IPS-NIHi11 (cell line): ENCODE measurements around the gene LRRC28.

ENCODE experiments used
- DNase-seq: peaks from one replicate; pipeline ENCODE4 v3.0.0; 2012; ENCODE audit warnings: mixed read lengths, low spot score

LRRC28 gene

DNA sequence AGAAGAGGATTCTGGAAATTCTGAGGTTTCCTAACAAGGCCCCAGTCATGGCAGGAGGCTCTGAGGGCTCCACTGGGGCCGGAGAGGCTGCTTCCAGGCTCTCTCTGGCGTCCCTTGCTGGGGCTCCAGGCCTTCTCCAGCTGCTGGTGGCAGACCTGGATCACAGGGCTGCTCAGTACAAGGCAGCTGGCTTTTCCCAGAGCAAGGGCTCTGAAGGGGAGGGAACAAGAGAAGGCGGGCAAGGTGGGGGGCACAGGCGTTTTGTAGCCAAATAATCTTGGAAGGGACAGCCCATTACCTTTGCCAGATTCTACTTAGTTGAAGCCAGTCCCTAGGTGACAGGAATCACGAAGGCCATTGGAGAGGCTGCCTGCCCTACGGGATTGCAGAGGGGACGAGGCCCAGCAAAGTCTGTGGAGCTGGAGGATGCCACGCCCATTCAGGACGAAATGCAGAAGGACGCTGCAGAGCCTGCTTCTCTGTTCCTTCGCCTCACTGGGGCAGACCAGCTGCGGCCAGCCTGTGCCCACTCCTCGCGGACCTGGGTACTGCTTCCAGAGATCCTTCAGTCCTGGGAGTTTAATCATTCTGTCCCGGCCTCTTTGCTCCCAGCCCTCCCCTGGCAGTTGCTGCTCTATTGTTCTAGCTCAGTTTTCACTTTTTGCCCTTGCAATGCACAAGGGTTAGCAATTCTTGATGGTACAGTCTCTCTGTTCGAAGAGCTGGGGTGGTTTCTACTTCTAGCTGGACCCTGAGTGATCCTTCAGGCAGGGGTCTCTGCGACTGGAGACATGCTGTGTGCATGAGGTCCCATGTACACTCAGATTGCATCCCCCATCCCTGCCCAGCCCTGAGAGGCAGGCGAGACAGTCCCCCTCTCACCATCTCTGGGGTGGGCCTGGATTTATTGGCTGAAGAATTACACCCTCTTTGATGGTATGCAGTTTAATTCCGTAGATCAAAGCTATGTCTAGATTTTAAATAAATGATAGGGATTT is 165.2 kb downstream of the LRRC28 start:
- DNase-seq, result peak; percentile 5

GRCh38 chr15:99421172-99421656 is 169.9 kb downstream of the LRRC28 start:
- DNase-seq, result no peak

DNA sequence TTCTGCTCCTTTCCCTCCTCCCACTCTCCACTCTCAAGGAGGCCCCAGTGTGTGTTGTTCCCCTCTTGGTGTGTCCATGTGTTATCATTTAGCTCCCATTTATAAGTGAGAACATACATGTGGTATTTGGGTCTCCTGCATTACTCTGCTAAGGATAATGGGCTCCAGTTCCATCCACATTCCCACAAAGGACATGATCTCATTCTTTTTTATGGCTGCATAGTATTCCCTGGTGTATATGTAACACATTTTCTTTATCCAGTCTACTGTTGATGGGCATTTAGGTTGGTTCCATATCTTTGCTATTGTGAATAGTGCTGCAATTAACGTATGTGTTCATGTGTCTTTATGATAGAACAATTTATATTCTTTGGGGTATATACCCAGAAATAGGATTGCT is 170.5 kb downstream of the LRRC28 start:
- no peak for DNase-seq

- no peak for DNase-seq
Measured at GRCh38 chr15:99423186-99424130, 172.2 kb downstream of the LRRC28 start.

GRCh38 chr15:99424131-99424571 is 172.9 kb downstream of the LRRC28 start:
- DNase-seq, result no peak

- DNase-seq, result no peak
Measured at GRCh38 chr15:99424978-99425656, 173.8 kb downstream of the LRRC28 start.

DNA sequence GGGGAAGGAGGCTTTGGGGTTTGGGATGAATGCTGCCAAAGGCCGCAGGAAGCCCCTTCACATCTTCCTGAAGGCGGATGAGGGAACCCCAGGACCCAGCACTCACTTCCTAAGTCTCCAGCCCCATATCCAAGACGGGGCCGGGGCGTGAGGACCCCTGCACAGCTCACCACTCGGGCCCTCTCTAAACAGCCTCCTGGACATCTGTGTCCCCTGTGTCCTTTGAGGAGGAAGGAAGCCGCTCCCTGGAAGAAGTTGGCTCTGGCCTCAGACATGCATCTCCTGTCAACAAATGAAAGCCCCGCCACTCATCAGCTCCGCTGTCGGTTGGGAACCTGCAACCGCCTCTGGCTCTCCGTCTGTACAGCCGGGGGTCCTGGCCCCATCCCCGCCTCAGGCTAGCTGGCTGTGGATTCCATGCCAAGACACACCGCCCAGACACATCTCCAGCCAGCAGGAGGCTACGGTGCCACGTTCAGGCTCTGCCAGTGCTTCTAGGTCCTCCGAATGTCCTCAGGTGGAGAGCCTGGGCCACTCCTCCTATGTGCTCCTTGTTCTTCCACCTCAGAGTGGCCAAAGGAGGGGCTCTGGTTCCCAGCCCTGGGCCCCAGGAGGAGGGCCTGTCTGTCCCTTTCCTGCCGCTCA is 174.5 kb downstream of the LRRC28 start:
- no peak for DNase-seq

DNA sequence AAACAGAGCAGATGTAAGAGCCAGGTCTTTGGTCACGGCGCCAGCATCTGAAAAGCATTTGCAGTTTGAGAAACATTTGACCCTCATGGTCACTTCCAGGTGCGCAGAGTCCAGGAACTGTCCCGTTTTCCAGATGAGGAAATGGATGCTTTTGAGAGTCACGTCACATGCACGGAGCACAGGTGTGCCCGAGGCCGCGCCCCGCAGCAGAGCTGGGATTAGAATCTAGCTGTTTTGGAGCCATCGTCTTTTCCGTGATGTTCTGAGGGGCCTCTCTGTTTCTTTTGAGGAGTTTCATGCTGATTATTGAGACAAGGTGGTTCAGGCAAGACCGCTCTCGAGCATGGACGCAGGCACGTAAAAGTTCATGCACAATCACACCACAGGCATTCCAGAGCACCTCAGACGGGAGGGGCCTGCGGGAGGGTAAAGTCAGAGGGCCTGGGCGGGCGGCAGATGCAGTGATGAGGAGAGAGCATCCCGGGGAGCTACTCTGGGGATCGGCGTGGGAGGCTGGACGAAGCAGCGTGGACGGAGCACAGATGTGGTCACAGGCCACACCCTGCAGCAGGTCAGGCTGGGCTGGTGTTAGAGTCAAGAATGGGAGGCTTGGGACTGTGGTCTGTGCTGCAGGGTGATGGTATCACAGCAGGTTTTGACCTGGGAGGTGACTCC is 175.3 kb downstream of the LRRC28 start:
- no peak for DNase-seq

DNA sequence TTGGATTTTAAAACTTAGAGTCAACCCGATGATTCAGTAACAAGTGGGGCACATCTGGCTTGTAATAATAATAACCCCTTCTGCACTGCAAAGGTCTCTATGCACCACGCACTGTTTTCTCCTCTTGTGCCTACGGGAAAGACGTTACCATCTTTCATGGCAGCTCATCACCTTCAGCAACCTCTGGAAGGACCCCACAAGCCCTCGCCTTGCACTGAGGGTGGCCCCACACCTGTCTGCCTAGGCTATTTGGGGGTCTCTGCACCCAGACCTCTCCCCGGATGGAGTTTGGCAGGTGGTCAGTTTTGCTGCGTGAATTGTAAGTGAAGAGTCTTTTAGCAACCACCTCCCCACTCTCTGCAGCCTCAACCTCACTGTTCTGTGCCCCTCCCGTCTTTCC is 175.9 kb downstream of the LRRC28 start:
- no peak for DNase-seq

DNA sequence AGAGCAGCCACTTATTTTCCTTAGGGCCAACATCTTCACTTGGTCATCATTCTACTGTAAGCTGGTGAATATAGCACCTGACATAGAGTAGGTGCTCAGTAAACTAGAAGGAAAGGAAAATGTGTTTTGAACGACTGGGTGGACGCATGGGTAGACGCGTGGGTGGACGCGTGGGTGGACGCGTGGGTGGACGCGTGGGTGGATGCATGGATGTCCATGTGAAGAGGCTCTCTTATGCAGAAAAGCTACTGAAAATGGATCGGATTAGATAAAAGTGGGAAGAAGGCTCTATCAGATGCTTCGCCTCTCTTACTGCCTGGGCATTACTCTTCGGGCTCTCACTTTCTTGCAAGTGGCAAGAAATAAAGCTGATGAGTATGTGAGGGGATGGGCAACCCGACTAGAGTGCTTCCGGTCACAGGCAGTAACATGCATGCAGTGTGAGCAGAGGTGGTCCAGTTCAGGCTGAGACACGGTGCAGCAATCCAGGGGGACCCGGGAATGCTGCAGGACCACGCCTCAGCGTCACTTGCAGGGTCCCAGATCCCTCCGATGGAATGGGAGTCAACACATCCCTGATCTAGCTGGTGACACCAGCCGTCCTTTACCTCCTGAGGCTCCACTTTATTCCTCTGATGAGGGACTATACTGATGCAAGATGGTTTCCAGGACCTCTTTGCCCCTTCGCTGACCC is 176.5 kb downstream of the LRRC28 start:
- DNase-seq, result no peak

- DNase-seq, result no peak
Measured at GRCh38 chr15:99429681-99430081, 178.4 kb downstream of the LRRC28 start.

DNA sequence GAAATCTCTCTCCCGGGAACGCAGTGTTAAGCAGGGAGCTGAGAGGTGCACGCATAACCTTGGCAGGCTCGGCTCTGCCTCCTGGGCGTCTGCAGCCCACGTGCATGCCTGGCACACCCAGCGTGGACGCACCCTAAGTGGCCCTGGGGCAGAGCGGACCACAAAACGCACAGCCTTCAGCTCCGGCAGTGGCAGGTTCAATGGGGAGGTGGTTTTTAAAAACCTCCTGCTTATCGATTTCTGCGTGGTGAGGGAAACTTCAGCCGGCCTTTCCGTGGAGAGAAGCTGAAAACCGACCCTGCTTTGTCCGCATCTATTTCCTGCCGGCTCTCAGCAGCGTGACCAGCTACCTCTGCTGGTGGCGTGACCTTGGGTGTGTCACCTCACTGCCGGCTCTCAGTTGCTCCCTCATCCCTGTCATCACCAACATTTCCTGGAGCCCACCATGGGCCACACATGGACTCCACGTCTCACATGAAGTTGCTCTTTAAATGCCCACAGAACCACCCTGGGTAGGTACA is 179.7 kb downstream of the LRRC28 start:
- DNase-seq, result no peak

GRCh38 chr15:99431661-99432091 is 180.4 kb downstream of the LRRC28 start:
- no peak for DNase-seq

- DNase-seq, result no peak
Measured at GRCh38 chr15:99432271-99433025, 181.2 kb downstream of the LRRC28 start.

DNA sequence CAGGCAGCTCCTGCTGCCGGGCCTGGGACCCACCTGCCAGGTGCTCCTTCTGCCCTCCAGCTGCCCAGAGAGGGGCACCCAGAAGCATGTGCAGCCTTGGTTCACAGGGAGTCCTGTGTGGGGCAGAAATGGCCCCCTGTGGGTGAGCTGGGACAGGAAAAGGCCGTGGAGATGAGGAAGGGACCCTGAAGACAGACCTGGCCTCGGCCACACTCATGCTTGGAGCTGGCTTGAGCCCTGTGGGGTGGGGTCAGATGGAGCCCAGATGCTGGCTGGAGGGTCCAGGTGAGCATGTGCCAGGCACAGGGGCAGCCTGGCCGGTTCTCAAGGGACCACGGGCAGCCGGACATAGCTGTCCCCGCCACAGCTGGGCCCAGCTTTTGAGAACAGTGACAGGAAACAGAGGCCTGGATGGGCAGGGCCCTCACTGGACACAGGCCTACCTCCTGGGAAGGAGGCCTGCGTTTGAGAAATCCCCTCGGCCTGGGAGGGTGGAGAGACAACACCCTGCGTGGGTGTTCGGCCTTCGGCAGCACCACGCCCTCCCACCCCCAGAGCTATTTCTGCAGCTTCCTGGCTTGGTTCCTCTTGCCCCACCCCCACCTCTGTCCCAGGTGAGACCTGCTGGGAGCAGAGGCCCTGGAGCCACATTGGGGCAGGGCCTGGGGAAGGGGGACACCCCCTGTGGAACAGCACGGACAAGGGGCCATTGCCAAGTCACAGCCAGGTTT is 181.9 kb downstream of the LRRC28 start:
- DNase-seq, result no peak

DNA sequence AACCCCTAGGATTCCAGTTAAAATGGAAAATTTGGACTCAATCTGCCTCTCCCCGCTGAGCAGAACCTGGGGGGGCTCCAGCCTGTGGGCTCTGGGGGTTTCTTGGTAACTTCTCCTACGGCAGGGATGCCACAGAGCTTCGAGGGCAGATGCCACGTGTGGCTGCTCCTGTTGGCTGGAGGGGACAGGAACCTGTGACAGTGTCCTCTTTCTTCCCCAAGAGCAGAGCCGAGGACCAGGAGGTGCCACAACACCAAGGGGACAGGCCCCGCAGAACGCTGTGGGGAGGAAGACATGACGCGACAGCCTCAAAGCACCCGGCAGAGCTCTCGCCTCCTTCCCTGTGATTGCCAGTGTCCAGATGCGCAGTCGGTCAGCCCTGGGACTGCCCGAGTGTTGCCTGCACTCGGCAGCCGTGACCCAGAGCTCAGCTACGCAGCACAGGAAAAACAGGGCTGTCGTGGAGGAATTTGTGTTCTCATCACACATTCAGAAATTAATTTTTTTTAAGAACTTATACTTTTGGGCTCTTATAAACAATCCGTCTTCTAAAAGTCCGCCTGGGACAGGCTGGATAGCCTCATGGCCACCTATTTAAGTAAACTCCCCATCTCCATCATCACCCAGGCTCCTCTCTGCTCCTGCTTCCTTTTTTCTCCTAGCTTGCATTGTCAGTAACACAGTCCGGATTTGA is 182.6 kb downstream of the LRRC28 start:
- no peak for DNase-seq

DNA sequence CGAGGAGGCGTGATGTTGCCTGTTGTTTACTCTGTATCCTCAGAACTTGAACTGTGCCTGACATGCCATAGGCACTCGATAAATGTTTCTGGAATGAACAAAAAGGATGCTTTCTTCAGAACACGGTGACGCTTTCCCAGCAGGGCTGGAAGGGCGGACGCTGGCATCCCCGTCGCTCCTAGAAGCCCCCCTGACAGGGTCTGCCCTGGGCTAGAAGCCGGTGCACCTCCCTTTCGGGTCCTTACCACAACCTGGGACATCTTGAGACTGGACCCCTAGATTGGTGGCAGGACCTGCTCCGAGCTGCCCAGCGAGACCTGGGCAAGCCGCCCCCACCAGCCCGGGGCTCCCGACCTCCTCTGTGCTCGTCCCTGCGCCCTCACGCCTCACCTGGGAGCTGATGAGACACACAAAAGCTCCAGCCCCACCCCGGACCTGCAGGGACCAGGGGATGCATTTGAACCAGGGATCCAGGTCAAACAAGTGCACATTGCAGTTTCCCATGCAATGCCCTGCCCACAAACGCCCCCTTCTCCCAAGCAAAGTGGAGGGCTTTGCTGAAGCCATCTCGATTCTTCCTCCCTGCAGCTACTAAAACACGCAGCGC is 183.3 kb downstream of the LRRC28 start:
- no peak for DNase-seq
